ENCODE results near the gene KAT5. TPM values are rescaled to one million over a fixed set of nuclear protein-coding genes. Genes with fewer than 3 reads are reported as not detected.

The KAT5 gene
- total and polyA plus RNA-seq, 10 of the 15 experiments (the other 5 are each of a cell fraction or from before 2014, with no cell fraction given), result 3.4 to 66.1 (median 46.3) TPM

DNA sequence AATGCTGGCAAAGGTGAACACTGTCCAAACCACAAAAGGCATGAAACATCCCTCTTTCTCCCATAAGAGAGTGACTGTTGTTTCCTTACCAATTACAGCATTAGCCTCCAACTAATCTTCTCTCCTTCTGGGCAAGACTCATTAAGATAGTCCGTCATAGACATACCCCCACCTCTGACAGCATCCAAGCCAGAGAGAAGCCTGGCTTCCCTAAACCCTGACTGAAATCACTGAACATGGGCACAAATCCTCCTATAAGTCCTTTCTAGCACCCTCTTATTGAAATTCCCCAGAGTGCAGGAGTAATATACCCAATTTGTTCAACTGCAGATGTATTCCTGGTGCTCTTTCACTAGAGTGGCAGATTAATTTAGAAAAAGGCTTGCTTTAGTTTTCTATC, 10.2 kb downstream of the KAT5 start:
- in situ Hi-C loops (cut with MboI) (no loop called here), intact Hi-C loops (cut with micrococcal nuclease; ENCODE audit: unreplicated experiment) (no loop called here)
- H4K20me1 ChIP-seq (ENCODE audit: control insufficient read depth, insufficient read depth), result no peaks in the 10 kb centered on the region; the same call in 1 of the 2 replicates
- H3K27ac ChIP-seq (ENCODE audit: control insufficient read depth, insufficient read depth), result no peak overlapping the region
- no peaks in the 10 kb centered on the region for H3K27me3 ChIP-seq (replicated peaks in 1 of 2; ENCODE audit: control insufficient read depth in 2 of 2, insufficient read depth in 2 of 2, low read length in 1 of 2)
- peaks cover 17% of the 10 kb centered on the region for H3K79me2 ChIP-seq (ENCODE audit: control insufficient read depth, insufficient read depth, low read length)
- RAD21 ChIA-PET (ENCODE audit: unreplicated experiment), result interaction anchor here (1.3 kb wide), 1 partner anchor 10 kb away, joined by 3 read pairs; no protein-coding TSS in a partner anchor
- FAIRE-seq, result no peak
- no peak for DNase-seq (ENCODE audit: low read depth, low spot score)
- H3K4me2 ChIP-seq (ENCODE audit: control insufficient read depth, insufficient read depth), result no peak overlapping the region
- SMC1A ChIA-PET (ENCODE audit: uncharacterized antibody, unreplicated experiment), result interaction anchor here (0.9 to 1.7 kb wide), 4 partner anchors 10 to 137 kb away, joined by 3 to 4 read pairs (median 4); partner anchors contain the start of gene KAT5
- H3K4me3 ChIP-seq, result no peak overlapping the region
- no peaks in the 10 kb centered on the region for H3K9me3 ChIP-seq (replicated peaks; ENCODE audit: control insufficient read depth, insufficient read depth, low read length)
- CTCF ChIA-PET, result interaction anchor here (0.6 to 1.3 kb wide), 6 partner anchors 11 to 162 kb away, joined by 3 to 5 read pairs (median 4); partner anchors contain the start of gene KAT5
- H3K36me3 ChIP-seq (ENCODE audit: control insufficient read depth in 2 of 2, insufficient read depth in 2 of 2, low read length in 1 of 2), result peaks cover 9 to 14% of the 10 kb centered on the region in 2 experiments; a peak in 3 of 4 replicates
- no peak for ATAC-seq
- no peak overlapping the region for H3K9ac ChIP-seq (ENCODE audit: control insufficient read depth, insufficient read depth, low read length)
- H2AFZ ChIP-seq (ENCODE audit: control insufficient read depth, low read depth, low read length), result no peak overlapping the region
- 92% methylated on average over 1 of the region's 1 CpG for WGBS (ENCODE audit: insufficient coverage, insufficient replicate concordance, low lambda C conversion rate, missing lambda C conversion rate)
- POLR2A ChIA-PET, result interaction anchor here (1.9 kb wide), 1 partner anchor 138 kb away, joined by 4 read pairs; the partner anchor contains the start of gene MUS81
- BruUV-seq (replicated peaks), result no TSS peak
- H3K4me1 ChIP-seq (ENCODE audit: control insufficient read depth, insufficient read depth, low read length), result peaks cover 12% of the 10 kb centered on the region
- TF ChIP-seq, protein P1, sequence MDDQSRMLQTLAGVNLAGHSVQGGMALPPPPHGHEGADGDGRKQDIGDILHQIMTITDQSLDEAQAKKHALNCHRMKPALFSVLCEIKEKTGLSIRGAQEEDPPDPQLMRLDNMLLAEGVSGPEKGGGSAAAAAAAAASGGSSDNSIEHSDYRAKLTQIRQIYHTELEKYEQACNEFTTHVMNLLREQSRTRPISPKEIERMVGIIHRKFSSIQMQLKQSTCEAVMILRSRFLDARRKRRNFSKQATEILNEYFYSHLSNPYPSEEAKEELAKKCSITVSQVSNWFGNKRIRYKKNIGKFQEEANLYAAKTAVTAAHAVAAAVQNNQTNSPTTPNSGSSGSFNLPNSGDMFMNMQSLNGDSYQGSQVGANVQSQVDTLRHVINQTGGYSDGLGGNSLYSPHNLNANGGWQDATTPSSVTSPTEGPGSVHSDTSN (IDR thresholded peaks at IDR 0.05; ENCODE audit: insufficient replicate concordance, low read depth, low read length), result no peak
- TF ChIP-seq SREBF2 (IDR thresholded peaks at IDR 0.05; ENCODE audit: low read length), result no peak
- TF ChIP-seq CREB1 (IDR thresholded peaks at IDR 0.05; ENCODE audit: low read depth), result no peak
- no peak for TF ChIP-seq RCOR1 (conservative IDR thresholded peaks at IDR 0.05; ENCODE audit: low read depth, low read length)
- no peak for TF ChIP-seq BCLAF1 (IDR thresholded peaks at IDR 0.05)
- no peak for TF ChIP-seq RELA (IDR thresholded peaks at IDR 0.05; ENCODE audit: borderline replicate concordance, partially characterized antibody)
- no peak for TF ChIP-seq PAX5 (IDR thresholded peaks at IDR 0.05; ENCODE audit: borderline replicate concordance, low read depth, low read length)
- no peak for TF ChIP-seq ZBTB11 (CRISPR knock-in tag; IDR thresholded peaks at IDR 0.05)
- TF ChIP-seq MYB (IDR thresholded peaks at IDR 0.05; ENCODE audit: borderline replicate concordance, low read depth, low read length), result no peak
- no peak for TF ChIP-seq RAD21 (IDR thresholded peaks at IDR 0.05; ENCODE audit: insufficient read depth, low read depth, low read length)
- TF ChIP-seq CHD1 (IDR thresholded peaks at IDR 0.05; ENCODE audit: low read depth, low read length), result no peak
- TF ChIP-seq CEBPZ (IDR thresholded peaks at IDR 0.05; ENCODE audit: low read depth, low read length), result no peak

Measured in GM12878 (cell line).